Measurements from ENCODE around the gene AVPR1B. TPM values are rescaled to one million over a fixed set of nuclear protein-coding genes. Genes with fewer than 3 reads are reported as not detected.
"Not testable (repeated sequence)": the region's sequence is repeated elsewhere in the genome, so short reads cannot be mapped to it uniquely, and the experiment has no call there.

The AVPR1B gene
- total RNA-seq, 1 donor from 2014 or later = not detected

- DNase-seq (ENCODE audit: low read depth) = no peak
- TF ChIP-seq, protein P1, sequence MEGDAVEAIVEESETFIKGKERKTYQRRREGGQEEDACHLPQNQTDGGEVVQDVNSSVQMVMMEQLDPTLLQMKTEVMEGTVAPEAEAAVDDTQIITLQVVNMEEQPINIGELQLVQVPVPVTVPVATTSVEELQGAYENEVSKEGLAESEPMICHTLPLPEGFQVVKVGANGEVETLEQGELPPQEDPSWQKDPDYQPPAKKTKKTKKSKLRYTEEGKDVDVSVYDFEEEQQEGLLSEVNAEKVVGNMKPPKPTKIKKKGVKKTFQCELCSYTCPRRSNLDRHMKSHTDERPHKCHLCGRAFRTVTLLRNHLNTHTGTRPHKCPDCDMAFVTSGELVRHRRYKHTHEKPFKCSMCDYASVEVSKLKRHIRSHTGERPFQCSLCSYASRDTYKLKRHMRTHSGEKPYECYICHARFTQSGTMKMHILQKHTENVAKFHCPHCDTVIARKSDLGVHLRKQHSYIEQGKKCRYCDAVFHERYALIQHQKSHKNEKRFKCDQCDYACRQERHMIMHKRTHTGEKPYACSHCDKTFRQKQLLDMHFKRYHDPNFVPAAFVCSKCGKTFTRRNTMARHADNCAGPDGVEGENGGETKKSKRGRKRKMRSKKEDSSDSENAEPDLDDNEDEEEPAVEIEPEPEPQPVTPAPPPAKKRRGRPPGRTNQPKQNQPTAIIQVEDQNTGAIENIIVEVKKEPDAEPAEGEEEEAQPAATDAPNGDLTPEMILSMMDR (conservative IDR thresholded peaks at IDR 0.05; ENCODE audit: low read depth, low read length) = no peak
- no peak overlapping the region for H3K4me3 ChIP-seq (ENCODE audit: low read depth, low read length)
Measured at GRCh38 chr1:206065547-206066145, 51.5 kb downstream of the AVPR1B start.

GRCh38 chr1:206064501-206064900 lies 52.7 kb downstream of the AVPR1B start:
- not testable (repeated sequence) for DNase-seq (ENCODE audit: low read depth); H3K4me3 ChIP-seq (ENCODE audit: low read depth, low read length)

- H3K4me3 ChIP-seq (ENCODE audit: low read depth, low read length); DNase-seq (ENCODE audit: low read depth): not testable (repeated sequence)
Measured at GRCh38 chr1:206064001-206064400, 53.2 kb downstream of the AVPR1B start.

DNA sequence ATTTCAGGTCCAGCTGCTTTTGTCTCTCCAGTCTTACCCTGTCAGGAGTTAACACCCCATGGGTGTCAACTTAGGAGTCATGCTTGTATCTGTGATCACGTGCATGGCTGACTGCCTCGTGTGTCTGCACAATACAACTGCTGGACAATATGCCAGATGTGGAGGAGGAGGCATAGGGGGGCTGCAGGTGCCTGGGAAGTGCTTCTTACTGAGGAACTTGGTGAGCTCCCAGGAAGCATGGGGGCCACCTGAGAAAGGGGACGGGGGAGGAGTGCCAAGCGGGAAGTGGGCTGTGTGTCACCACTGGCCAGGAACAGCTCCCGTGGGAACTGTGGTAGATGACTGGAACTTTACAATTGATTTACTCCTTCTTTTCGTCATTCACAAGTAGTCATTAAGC lies 54.7 kb downstream of the AVPR1B start:
- DNase-seq (ENCODE audit: low read depth) = no peak
- no peak overlapping the region for H3K4me3 ChIP-seq (ENCODE audit: low read depth, low read length)
- TF ChIP-seq, protein P1 (conservative IDR thresholded peaks at IDR 0.05; ENCODE audit: low read depth, low read length) = no peak

- TF ChIP-seq, protein P1 (conservative IDR thresholded peaks at IDR 0.05; ENCODE audit: low read depth, low read length) = no peak
- DNase-seq (ENCODE audit: low read depth) = no peak
- no peak overlapping the region for H3K4me3 ChIP-seq (ENCODE audit: low read depth, low read length)
Measured at GRCh38 chr1:206060844-206061243, 56.3 kb downstream of the AVPR1B start.

Other genes with a start within 250 kb of the AVPR1B start
- gene SLC26A9, start 173.9 kb downstream of the AVPR1B start, total RNA-seq = not detected in 2 replicates
- not detected in 2 replicates for gene RAB7B, start 114.0 kb downstream of the AVPR1B start, total RNA-seq
- 0.22 TPM in 1 of 2 replicates, not detected in the other for gene CTSE, start 93.5 kb downstream of the AVPR1B start, total RNA-seq
- gene RHEX, start 64.2 kb downstream of the AVPR1B start, total RNA-seq = 0.29 and 0.58 TPM in 2 replicates
- 5.1 and 6.9 TPM in 2 replicates for gene FAM72A, start 85.5 kb upstream of the AVPR1B start, total RNA-seq
- 26.4 and 29.0 TPM in 2 replicates for gene SRGAP2, start 86.2 kb upstream of the AVPR1B start, total RNA-seq